ENCODE results near the gene TUBD1.
"Not testable (repeated sequence)": the region's sequence is repeated elsewhere in the genome, so short reads cannot be mapped to it uniquely, and the experiment has no call there.

Gene TUBD1

GRCh38 chr17:59872351-59872750 is 20.4 kb downstream of the TUBD1 start:
- no peak for DNase-seq

GRCh38 chr17:59870482-59870881 is 22.3 kb downstream of the TUBD1 start:
- DNase-seq = no peak

GRCh38 chr17:59869941-59870218 is 22.9 kb downstream of the TUBD1 start:
- no peak for DNase-seq

- DNase-seq = no peak
These were observed 29.1 kb downstream of the TUBD1 start for GRCh38 chr17:59863616-59864015.

GRCh38 chr17:59859444-59860025 is 33.2 kb downstream of the TUBD1 start:
- DNase-seq = no peak

- no peak for DNase-seq
These were observed 33.8 kb downstream of the TUBD1 start for GRCh38 chr17:59858932-59859331.

GRCh38 chr17:59858167-59858816 is 34.5 kb downstream of the TUBD1 start:
- DNase-seq = no peak

- DNase-seq = no peak
These were observed 35.6 kb downstream of the TUBD1 start for GRCh38 chr17:59856859-59857794.

GRCh38 chr17:59853919-59854729 is 38.6 kb downstream of the TUBD1 start:
- not testable (repeated sequence) for DNase-seq

GRCh38 chr17:59853168-59853918 is 39.4 kb downstream of the TUBD1 start:
- no peak for DNase-seq

GRCh38 chr17:59852847-59853167 is 39.9 kb downstream of the TUBD1 start:
- not testable (repeated sequence) for DNase-seq

GRCh38 chr17:59851439-59852375 is 41.0 kb downstream of the TUBD1 start:
- no peak for DNase-seq

GRCh38 chr17:59850311-59850710 is 42.4 kb downstream of the TUBD1 start:
- DNase-seq = not testable (repeated sequence)

- no peak for DNase-seq
These were observed 44.0 kb downstream of the TUBD1 start for GRCh38 chr17:59848778-59849177.

- DNase-seq = no peak
These were observed 44.4 kb downstream of the TUBD1 start for GRCh38 chr17:59848385-59848668.

- peak; percentile 76 for DNase-seq
These were observed 46.2 kb downstream of the TUBD1 start for GRCh38 chr17:59846394-59847165.

GRCh38 chr17:59845595-59846393 is 46.9 kb downstream of the TUBD1 start:
- peak; percentile 52 for DNase-seq

- DNase-seq = no peak
These were observed 47.7 kb downstream of the TUBD1 start for GRCh38 chr17:59844884-59845594.

Measured in right hindlimb (tissue), 1 donor.